ENCODE data around the gene BICD2. TPM values are rescaled to one million over a fixed set of nuclear protein-coding genes. Genes with fewer than 3 reads are reported as not detected.

The BICD2 gene
- total and polyA plus RNA-seq, 9 donors: 24.0 to 37.1 (median 29.7) TPM

DNA sequence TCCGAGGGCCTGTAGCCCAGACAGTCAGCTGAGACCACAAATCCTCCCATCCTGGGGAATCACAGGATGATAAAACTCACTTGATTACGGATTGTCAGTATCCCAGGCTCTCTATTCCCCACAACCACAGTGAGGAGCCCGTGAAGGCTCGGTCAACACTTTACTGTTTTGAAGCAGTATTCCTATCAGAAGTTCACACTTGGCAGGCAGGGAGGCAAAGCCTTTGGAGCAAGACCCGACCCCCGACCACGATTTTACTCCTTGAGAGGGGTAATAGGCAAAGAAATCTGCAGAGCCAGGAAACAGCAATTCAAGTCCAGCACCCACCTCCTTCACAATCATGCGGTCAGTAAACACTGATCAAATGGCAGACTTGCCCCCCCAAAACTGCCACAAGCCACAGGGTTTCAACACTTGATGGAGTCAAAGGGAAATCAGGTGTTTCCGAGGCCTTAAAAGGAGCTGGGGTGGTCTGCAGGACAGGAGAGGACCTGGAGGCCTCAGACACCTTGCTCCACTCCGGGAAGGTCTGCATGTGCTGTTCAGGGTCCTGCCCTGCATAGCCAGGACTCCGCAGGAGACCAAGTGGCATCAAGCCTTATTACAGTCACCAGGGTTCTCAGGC lies 25.2 kb downstream of the BICD2 start:
- WGBS (ENCODE audit: insufficient coverage): 80% methylated on average over 5 of the region's 11 CpGs

GRCh38 chr9:92738661-92739081 lies 26.0 kb downstream of the BICD2 start:
- Histone ChIP-seq H3K36me3 (ENCODE audit: control insufficient read depth, insufficient read depth, low read length) (no peaks in the 10 kb centered on the region), H3K27me3 (ENCODE audit: control insufficient read depth, insufficient read depth, low read length) (no peaks in the 10 kb centered on the region), H3K27ac (ENCODE audit: low read length) (peak overlapping the region; percentile 59), H3K4me3 (ENCODE audit: low read length) (no peak overlapping the region), H3K4me1 (ENCODE audit: control insufficient read depth, insufficient read depth, low read length) (peaks cover 41% of the 10 kb centered on the region), H3K9me3 (replicated peaks; ENCODE audit: control insufficient read depth, low read depth, low read length) (no peaks in the 10 kb centered on the region)
- peak; percentile 57 for DNase-seq
- 63% methylated on average over 5 of the region's 5 CpGs for WGBS (ENCODE audit: insufficient coverage)

More for the DNA sequence above, 25.2 kb downstream of the BICD2 start:
- Histone ChIP-seq H3K4me3 (ENCODE audit: low read length) (no peak overlapping the region), H3K27me3 (ENCODE audit: control insufficient read depth, insufficient read depth, low read length) (no peaks in the 10 kb centered on the region), H3K4me1 (ENCODE audit: control insufficient read depth, insufficient read depth, low read length) (peaks cover 41% of the 10 kb centered on the region), H3K9me3 (replicated peaks; ENCODE audit: control insufficient read depth, low read depth, low read length) (no peaks in the 10 kb centered on the region), H3K36me3 (ENCODE audit: control insufficient read depth, insufficient read depth, low read length) (no peaks in the 10 kb centered on the region), H3K27ac (ENCODE audit: low read length) (peak overlapping the region; percentile 86)
- no peak for DNase-seq

DNA sequence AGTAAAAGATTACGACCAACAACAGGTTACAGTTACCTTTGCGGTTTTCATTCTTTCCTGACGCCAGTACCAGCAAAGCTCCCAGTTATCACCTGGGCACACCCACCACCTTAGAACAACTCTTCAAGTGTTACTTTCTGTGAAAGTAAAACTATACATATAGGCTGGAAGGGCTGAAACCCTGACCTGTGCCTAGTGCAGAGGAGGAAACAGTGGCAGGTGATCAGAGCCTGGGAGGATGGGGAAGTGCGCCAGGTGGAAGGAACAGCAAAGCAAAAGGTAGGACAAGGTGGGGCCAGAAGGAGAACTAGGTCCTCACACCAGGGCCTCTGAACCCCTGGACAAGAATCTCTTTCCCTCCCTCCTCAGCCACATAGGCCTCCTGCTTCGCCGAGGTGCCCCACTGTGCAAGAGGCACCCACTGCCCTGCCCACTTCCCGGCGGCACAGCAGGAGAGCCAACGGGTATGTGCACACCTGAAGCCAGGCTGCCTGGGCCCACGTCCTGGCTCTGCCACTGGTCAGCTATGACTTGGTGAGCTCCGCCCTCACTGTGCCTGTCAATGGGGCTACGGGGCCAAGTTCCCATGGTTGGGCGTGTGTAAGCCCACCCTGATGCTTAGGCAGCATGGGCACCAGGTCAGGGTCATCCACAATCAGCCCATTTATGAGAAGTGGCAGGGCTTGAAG lies 26.9 kb downstream of the BICD2 start:
- Histone ChIP-seq H3K27me3 (ENCODE audit: control insufficient read depth, insufficient read depth, low read length) (no peaks in the 10 kb centered on the region), H3K9me3 (replicated peaks; ENCODE audit: control insufficient read depth, low read depth, low read length) (no peaks in the 10 kb centered on the region), H3K27ac (ENCODE audit: low read length) (no peak overlapping the region), H3K4me3 (ENCODE audit: low read length) (no peak overlapping the region), H3K4me1 (ENCODE audit: control insufficient read depth, insufficient read depth, low read length) (peaks cover 41% of the 10 kb centered on the region), H3K36me3 (ENCODE audit: control insufficient read depth, insufficient read depth, low read length) (no peaks in the 10 kb centered on the region)
- no peak for DNase-seq
- WGBS (ENCODE audit: insufficient coverage): 89% methylated on average over 9 of the region's 13 CpGs

DNA sequence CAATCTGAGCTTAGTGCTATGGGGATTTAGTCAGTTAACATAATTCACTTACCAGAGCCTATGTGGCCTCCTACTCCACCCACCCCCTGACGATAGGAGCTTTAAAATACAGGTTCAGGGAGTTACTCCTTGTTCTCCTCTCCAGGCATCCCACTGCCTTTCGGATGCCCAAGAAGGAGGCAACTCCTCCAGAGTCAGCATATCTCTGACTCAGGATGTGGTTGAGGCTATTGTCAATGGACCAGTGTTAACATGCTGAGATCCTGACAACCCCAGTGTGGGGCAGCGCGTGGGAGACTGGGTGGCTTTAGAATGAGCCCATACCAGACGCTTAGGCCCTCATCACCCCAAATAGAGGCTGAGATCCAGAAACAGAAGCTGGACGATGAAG lies 27.4 kb downstream of the BICD2 start:
- Histone ChIP-seq H3K27me3 (ENCODE audit: control insufficient read depth, insufficient read depth, low read length) (no peaks in the 10 kb centered on the region), H3K9me3 (replicated peaks; ENCODE audit: control insufficient read depth, low read depth, low read length) (no peaks in the 10 kb centered on the region), H3K36me3 (ENCODE audit: control insufficient read depth, insufficient read depth, low read length) (no peaks in the 10 kb centered on the region), H3K27ac (ENCODE audit: low read length) (peak overlapping the region; percentile 35), H3K4me1 (ENCODE audit: control insufficient read depth, insufficient read depth, low read length) (peaks cover 41% of the 10 kb centered on the region), H3K4me3 (ENCODE audit: low read length) (no peak overlapping the region)
- WGBS (ENCODE audit: insufficient coverage): 72% methylated on average over 2 of the region's 6 CpGs
- no peak for DNase-seq

DNA sequence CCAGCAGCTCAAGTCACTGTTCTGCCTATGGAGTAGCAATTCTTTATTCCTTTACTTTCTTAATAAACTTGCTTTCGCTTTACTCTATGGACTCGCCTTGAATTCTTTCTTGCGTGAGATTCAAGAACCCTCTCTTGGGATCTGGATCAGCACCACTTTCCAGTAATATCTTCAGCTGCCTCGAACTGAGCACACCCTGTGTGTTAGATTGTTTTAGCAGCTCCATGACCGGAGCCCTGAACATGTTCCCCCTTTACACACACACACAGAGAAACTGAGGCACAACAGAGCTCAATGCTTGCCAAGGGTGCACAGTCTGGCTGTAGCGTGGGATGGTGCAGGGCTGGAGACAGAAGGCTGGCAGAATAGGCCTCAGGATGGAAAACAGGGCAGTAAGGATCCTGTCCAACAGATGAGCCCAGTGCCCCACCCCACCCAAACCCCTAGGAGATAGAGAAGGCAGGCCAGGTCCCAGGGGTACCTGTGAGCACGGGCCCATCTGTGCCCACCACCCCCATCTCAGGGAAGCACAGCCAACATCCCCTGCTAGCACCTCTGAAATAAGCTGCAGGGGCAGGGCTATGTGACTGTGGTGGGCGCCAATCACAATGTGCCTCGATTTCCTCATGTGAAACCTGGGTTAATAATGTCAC lies 27.9 kb downstream of the BICD2 start:
- no peaks in the 10 kb centered on the region for H3K9me3 ChIP-seq (replicated peaks; ENCODE audit: control insufficient read depth, low read depth, low read length)
- no CpG with 5 or more reads among the region's 9 CpGs for WGBS (ENCODE audit: insufficient coverage)
- H3K27ac ChIP-seq (ENCODE audit: low read length): peak overlapping the region; percentile 2
- no peaks in the 10 kb centered on the region for H3K27me3 ChIP-seq (ENCODE audit: control insufficient read depth, insufficient read depth, low read length)
- peaks cover 41% of the 10 kb centered on the region for H3K4me1 ChIP-seq (ENCODE audit: control insufficient read depth, insufficient read depth, low read length)
- DNase-seq: peak; percentile 81
- H3K4me3 ChIP-seq (ENCODE audit: low read length): no peak overlapping the region
- no peaks in the 10 kb centered on the region for H3K36me3 ChIP-seq (ENCODE audit: control insufficient read depth, insufficient read depth, low read length)

DNA sequence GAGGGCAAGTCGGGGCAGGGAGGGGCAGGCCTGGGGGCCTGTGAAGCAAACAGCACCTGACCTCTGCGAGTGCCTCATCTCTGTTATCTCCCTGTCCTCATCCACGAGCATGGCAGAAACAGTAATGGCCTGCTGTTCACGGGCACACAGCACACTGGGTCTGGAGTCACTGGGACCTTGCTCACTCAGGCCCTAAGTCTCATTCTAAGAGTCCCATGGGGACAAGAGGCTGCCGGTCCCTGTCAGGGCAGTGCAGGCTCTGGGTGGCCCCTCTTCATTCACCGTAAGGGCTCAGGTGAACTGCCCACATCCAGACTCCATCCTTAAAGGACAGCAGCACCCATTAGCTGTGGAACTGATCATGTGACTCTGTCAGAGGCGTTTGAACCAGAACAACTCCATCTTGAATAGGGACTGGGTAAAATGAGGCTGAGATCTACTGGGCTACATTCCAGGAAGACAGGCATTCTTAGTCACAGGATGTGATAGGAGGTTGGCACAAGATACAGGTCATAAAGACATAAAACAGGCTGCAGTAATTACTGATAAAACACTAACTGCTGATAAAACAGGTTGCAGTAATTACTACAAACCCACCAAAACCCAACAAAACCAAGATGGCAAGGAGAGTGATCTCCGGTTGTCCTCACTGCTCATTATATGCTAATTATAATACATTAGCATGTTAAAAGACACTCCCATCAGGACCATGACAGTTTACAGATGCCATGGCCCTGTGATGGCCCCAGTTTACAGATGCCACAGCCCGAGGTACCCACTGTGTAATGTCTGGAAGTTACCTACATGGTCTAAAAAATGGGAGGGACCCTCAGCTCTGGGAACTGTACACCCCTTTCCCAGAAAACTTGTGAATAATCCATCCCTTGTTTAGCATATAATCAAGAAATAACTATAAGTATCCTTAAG lies 28.7 kb downstream of the BICD2 start:
- no peak overlapping the region for H3K27ac ChIP-seq (ENCODE audit: low read length)
- no peak overlapping the region for H3K4me3 ChIP-seq (ENCODE audit: low read length)
- H3K36me3 ChIP-seq (ENCODE audit: control insufficient read depth, insufficient read depth, low read length): no peaks in the 10 kb centered on the region
- peaks cover 39% of the 10 kb centered on the region for H3K4me1 ChIP-seq (ENCODE audit: control insufficient read depth, insufficient read depth, low read length)
- no peak for DNase-seq
- H3K27me3 ChIP-seq (ENCODE audit: control insufficient read depth, insufficient read depth, low read length): no peaks in the 10 kb centered on the region
- WGBS (ENCODE audit: insufficient coverage): 79% methylated on average over 5 of the region's 9 CpGs
- H3K9me3 ChIP-seq (replicated peaks; ENCODE audit: control insufficient read depth, low read depth, low read length): no peaks in the 10 kb centered on the region

DNA sequence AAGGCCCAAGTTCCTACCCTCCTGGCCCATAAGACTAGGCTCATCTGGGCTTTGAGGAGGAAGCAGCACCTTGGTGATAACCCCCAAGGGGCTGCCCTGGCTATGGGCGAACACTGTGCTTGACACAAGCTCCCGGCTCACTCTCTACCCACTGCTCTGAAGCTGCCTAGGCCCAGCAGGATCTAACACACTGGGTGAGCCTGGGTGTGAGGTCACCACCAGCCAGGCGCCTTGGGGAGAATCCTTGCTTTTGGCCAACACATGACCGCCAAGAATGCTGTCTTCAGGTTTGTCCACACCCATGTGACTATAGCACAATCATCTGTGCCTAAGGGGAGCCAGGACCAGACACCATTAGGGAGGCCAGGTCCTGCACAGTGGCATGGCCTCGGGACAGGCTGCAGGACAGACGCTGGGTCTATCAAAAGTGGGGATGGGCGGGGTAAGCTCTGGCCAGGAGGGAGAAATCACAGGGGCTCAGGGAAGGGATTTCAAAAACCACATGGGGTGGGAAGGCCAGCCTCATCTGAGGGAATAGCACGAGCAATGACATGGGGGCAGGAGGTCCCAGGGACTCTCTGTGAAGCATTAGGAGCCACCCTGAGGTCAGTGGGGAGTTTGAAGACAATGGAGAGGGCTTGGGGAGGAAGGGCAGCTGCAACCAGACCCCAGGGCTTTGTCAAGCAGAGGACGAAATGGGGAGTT lies 29.6 kb downstream of the BICD2 start:
- Histone ChIP-seq H3K27ac (ENCODE audit: low read length) (no peak overlapping the region), H3K4me1 (ENCODE audit: control insufficient read depth, insufficient read depth, low read length) (peaks cover 35% of the 10 kb centered on the region), H3K4me3 (ENCODE audit: low read length) (no peak overlapping the region), H3K9me3 (replicated peaks; ENCODE audit: control insufficient read depth, low read depth, low read length) (no peaks in the 10 kb centered on the region), H3K36me3 (ENCODE audit: control insufficient read depth, insufficient read depth, low read length) (no peaks in the 10 kb centered on the region), H3K27me3 (ENCODE audit: control insufficient read depth, insufficient read depth, low read length) (no peaks in the 10 kb centered on the region)
- no peak for DNase-seq
- 85% methylated on average over 7 of the region's 9 CpGs for WGBS (ENCODE audit: insufficient coverage)

DNA sequence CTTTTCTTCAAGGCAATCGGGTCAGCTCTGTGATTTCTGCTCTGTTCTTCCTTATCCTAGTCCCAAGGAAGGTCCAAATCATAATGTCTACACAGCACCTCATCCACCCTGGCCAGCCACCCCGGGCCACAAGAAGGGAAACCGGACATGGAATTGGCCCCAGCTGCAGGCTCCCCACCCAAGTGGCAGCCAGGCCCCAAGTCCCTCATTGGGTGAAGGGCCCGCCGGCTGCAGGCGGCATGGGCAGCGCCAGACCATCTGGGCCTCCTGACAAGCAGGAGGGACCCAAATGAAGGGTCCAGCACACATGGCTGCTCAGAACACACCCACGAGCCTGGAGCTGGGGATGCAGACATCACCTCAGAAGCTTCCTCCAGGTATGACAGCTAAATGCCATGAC lies 33.7 kb downstream of the BICD2 start:
- H3K27ac ChIP-seq (ENCODE audit: low read length): no peak overlapping the region
- H3K4me1 ChIP-seq (ENCODE audit: control insufficient read depth, insufficient read depth, low read length): peaks cover 28% of the 10 kb centered on the region
- H3K36me3 ChIP-seq (ENCODE audit: control insufficient read depth, insufficient read depth, low read length): peaks cover 19% of the 10 kb centered on the region
- DNase-seq: no peak
- H3K9me3 ChIP-seq (replicated peaks; ENCODE audit: control insufficient read depth, low read depth, low read length): no peaks in the 10 kb centered on the region
- no peaks in the 10 kb centered on the region for H3K27me3 ChIP-seq (ENCODE audit: control insufficient read depth, insufficient read depth, low read length)
- 95% methylated on average over 8 of the region's 8 CpGs for WGBS (ENCODE audit: insufficient coverage)
- no peak overlapping the region for H3K4me3 ChIP-seq (ENCODE audit: low read length)

DNA sequence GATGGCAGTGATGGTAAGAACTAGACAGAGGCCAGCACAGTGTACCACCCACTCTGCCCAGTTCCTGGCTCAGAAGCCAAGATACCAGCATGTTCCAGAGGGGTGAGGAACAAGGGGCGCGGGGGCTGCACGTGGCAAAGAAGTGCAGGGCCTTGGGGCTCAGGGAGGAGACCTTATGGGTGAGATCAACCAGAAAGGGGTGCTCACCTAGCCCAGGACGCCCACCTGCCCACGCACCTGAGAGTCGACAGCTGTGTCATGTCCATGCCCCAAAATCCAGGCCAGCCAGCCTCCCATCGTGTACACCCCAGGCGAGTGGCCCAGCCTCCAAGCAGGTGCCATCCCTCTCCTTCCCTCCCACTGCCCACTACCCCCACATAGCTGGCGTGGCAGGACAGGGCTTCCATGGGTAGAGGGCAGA lies 34.9 kb downstream of the BICD2 start:
- DNase-seq: no peak
- no peaks in the 10 kb centered on the region for H3K27me3 ChIP-seq (ENCODE audit: control insufficient read depth, insufficient read depth, low read length)
- no peak overlapping the region for H3K27ac ChIP-seq (ENCODE audit: low read length)
- H3K4me1 ChIP-seq (ENCODE audit: control insufficient read depth, insufficient read depth, low read length): peaks cover 25% of the 10 kb centered on the region
- peaks cover 27% of the 10 kb centered on the region for H3K36me3 ChIP-seq (ENCODE audit: control insufficient read depth, insufficient read depth, low read length)
- 93% methylated on average over 8 of the region's 9 CpGs for WGBS (ENCODE audit: insufficient coverage)
- no peak overlapping the region for H3K4me3 ChIP-seq (ENCODE audit: low read length)
- no peaks in the 10 kb centered on the region for H3K9me3 ChIP-seq (replicated peaks; ENCODE audit: control insufficient read depth, low read depth, low read length)
